COLO668 (cell line): ENCODE measurements around the gene MCFD2.

Experiments used
- DNase-seq: peaks from one replicate; lab custom pipeline; 2025; ENCODE audit not compliant: unreplicated experiment; lab: John Stamatoyannopoulos, UW

The MCFD2 gene

DNA sequence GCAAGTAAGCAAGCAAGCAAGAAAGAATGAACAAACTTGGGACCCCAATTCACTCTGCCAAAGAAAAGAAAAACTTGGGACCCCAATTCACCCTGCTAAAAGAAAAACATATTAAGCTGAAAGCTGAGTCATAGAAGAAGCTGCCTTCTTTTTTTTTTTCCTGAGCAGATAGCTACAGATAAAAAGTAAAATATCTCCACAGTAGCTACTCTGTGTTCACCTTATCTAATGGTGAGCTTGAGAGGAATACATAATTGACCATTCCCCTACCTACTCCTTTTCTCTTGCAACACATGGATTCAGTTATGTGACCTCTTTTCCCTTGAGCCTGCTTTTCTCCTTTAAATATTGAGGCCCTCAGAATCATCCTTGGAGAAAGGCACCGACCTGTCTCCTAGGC is 63.0 kb downstream of the MCFD2 start:
- DNase-seq = no peak

DNA sequence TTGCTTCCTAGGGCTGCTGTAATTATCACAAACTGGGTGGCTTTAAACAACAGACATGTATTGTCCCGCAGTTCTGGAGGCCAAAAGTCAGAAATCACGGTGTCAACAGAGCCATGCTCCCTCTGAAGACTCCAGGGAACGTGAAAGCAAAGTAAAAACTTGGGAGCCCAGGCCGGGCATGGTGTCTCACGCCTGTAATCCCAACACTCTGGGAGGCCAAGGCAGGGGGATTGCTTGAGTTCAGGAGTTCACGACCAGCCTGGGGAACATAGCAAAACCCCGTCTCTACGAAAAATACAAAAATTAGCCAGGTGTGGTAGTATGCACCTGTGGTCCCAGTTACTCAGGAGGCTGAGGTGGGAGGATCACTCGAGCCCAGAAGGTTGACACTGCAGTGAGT is 63.5 kb downstream of the MCFD2 start:
- DNase-seq = no peak
